GM12878 (cell line): Measurements from ENCODE around the gene LRRC23. TPM values are rescaled to one million over a fixed set of nuclear protein-coding genes. Genes with fewer than 3 reads are reported as not detected.

Experiments used
- CBX5 ChIP-seq: sonication (generic); IDR thresholded peaks from 2 replicates; pipeline ENCODE4 v1.6.1; 2016; ENCODE audit warnings: low read depth, moderate library complexity, mild to moderate bottlenecking, inconsistent platforms
- CTCF ChIP-seq, 3 experiments: IDR thresholded peaks in 2 of 3; conservative IDR thresholded peaks in 1 of 3; 2 replicates each; pipeline ENCODE4 v1.5.1; 2011; ENCODE audit warnings: low read depth in 3 of 3, low read length in 3 of 3, mild to moderate bottlenecking in 3 of 3, control low read depth in 2 of 3, moderate library complexity in 2 of 3, inconsistent platforms in 1 of 3, mixed read lengths in 1 of 3; ENCODE audit not compliant: control insufficient read depth in 2 of 3, insufficient read depth in 1 of 3; ENCODE audit errors: extremely low read depth in 1 of 3
- CUX1 ChIP-seq: IDR thresholded peaks from 2 replicates; pipeline ENCODE4 v1.6.1; 2012; ENCODE audit warnings: improper control_type of control experiment, low read depth, low read length; ENCODE audit not compliant: insufficient replicate concordance
- GABPA ChIP-seq: IDR thresholded peaks from 2 replicates; pipeline ENCODE4 v1.6.1; 2014; ENCODE audit warnings: antibody characterized with exemption, low read depth, mild to moderate bottlenecking, inconsistent platforms
- MYC ChIP-seq: IDR thresholded peaks from 2 replicates; pipeline ENCODE4 v1.6.1; 2011; ENCODE audit warnings: mild to moderate bottlenecking, low read length, moderate library complexity, inconsistent platforms; ENCODE audit not compliant: insufficient read depth, insufficient replicate concordance, insufficient read length, severe bottlenecking
- NRF1 ChIP-seq: conservative IDR thresholded peaks from 2 replicates; pipeline ENCODE4 v1.6.1; 2011; ENCODE audit warnings: mild to moderate bottlenecking, low read depth, low read length, improper control_type of control experiment
- STAT1 ChIP-seq: fragments of 450-650 bp; conservative IDR thresholded peaks from 2 replicates; pipeline ENCODE4 v1.6.1; 2014; ENCODE audit warnings: antibody characterized with exemption, mild to moderate bottlenecking
- TAF1 ChIP-seq: IDR thresholded peaks from 2 replicates; pipeline ENCODE4 v1.6.1; 2011; ENCODE audit warnings: mild to moderate bottlenecking, low read depth, low read length, borderline replicate concordance
- TCF7 ChIP-seq: IDR thresholded peaks from 2 replicates; pipeline ENCODE4 v1.6.1; 2014; ENCODE audit warnings: antibody characterized with exemption, borderline replicate concordance
- USF1 ChIP-seq: IDR thresholded peaks from 2 replicates; pipeline ENCODE4 v1.6.1; 2011; ENCODE audit warnings: borderline replicate concordance, low read depth, mild to moderate bottlenecking, moderate library complexity, mixed read lengths, low read length; ENCODE audit not compliant: insufficient read depth; ENCODE audit errors: extremely low read length
- YY1 ChIP-seq: IDR thresholded peaks from 2 replicates; pipeline ENCODE4 v1.6.1; 2011; ENCODE audit warnings: low read depth, mild to moderate bottlenecking, low read length
- ZNF384 ChIP-seq: IDR thresholded peaks from 2 replicates; pipeline ENCODE4 v1.6.1; 2012; ENCODE audit warnings: low read depth, mild to moderate bottlenecking, low read length, improper control_type of control experiment, borderline replicate concordance
- ZNF592 ChIP-seq: fragments of 450-650 bp; IDR thresholded peaks from 2 replicates; pipeline ENCODE4 v1.6.1; 2017; ENCODE audit warnings: mild to moderate bottlenecking, moderate library complexity
- polyA plus RNA-seq, 11 experiments: library from polyadenylated mRNA; depleted of rRNA in 4 of 11; unstranded in 6 of 11; stranded (reverse) in 5 of 11; fragments of >200 nt; fragmentation: Nextera tagmentation in 4 of 11; fragmentation: Illumina TruSeq in 1 of 11; extraction: Ambion mirVana in 4 of 11; extraction: Trizol in 1 of 11; gene quantifications; 1 replicate in 1 of 11; 2 replicates in 10 of 11; pipeline versions ENCODE4 v1.2.1 to v1.2.3, GENCODE V29; 2011 to 2016; ENCODE audit warnings: inconsistent platforms in 2 of 11, missing spikeins in 2 of 11, low read depth in 1 of 11
- total RNA-seq, 4 experiments: library from RNA; depleted of rRNA in 3 of 4; stranded (reverse); fragments of >200 nt in 3 of 4; fragmentation: Illumina TruSeq in 1 of 4; extraction: Trizol in 1 of 4; gene quantifications; 2 replicates each; pipeline versions ENCODE4 v1.2.1 to v1.2.3, GENCODE V29; 2013 to 2021

LRRC23 gene
- total and polyA plus RNA-seq, 10 of the 15 experiments (the other 5 are each of a cell fraction or from before 2014, with no cell fraction given) = 1.4 to 6.9 (median 3.4) TPM

GRCh38 chr12:6953442-6954315 lies 49.1 kb downstream of the LRRC23 start (continued):
- TF ChIP-seq CTCF (IDR thresholded peaks at IDR 0.05 in 2 of 3, conservative IDR thresholded peaks at IDR 0.05 in 1 of 3; ENCODE audit: control insufficient read depth in 2 of 3, extremely low read depth in 1 of 3, insufficient read depth in 1 of 3, low read depth in 3 of 3, low read length in 3 of 3) = no peak
- peak; percentile 78 for TF ChIP-seq CUX1
- no peak for TF ChIP-seq ZNF592
- no peak for TF ChIP-seq USF1
- peak; percentile 39; the same call in 1 of the 2 replicates for TF ChIP-seq STAT1
- TF ChIP-seq MYC = no peak
- TF ChIP-seq ZNF384 = no peak; the same call in 1 of the 2 replicates
- peak; percentile 97 for TF ChIP-seq TAF1
- TF ChIP-seq CBX5 = no peak
- no peak; the same call in 1 of the 2 replicates for TF ChIP-seq NRF1
- TF ChIP-seq TCF7 = no peak
- no peak; the same call in 1 of the 2 replicates for TF ChIP-seq YY1
- TF ChIP-seq GABPA = no peak
